ENCODE data around the gene C6orf15.

- TF ChIP-seq CTCF (IDR thresholded peaks at IDR 0.05) (no peak), NFE2L1 (CRISPR knock-in tag; IDR thresholded peaks at IDR 0.05) (no peak), STAT6 (CRISPR knock-in tag; conservative IDR thresholded peaks at IDR 0.05; ENCODE audit: low read depth) (no peak), CBFB (CRISPR knock-in tag; IDR thresholded peaks at IDR 0.05; ENCODE audit: low read depth) (no peak), MLX (CRISPR knock-in tag; IDR thresholded peaks at IDR 0.05) (no peak), CREM (CRISPR knock-in tag; IDR thresholded peaks at IDR 0.05) (no peak)
Measured at GRCh38 chr6:31157513-31158139, 45.3 kb upstream of the C6orf15 start, which contains the start of gene CCHCR1.

Data from WTC11 (cell line).